Right atrium auricular region (tissue), 2 donors: Measurements from ENCODE around the gene STK35. TPM values are rescaled to one million over a fixed set of nuclear protein-coding genes. Genes with fewer than 3 reads are reported as not detected.

Source experiments
- DNase-seq: peaks from one replicate; pipeline ENCODE4 v3.0.0-alpha.2; 2019; ENCODE audit warnings: low spot score
- H3K27ac ChIP-seq, 2 donors: fragments of 200-600 bp; sonication (generic); 1 replicate in 1 of 2; 2 replicates in 1 of 2; pipeline ENCODE4 v1.5.1; 2016 to 2019
- H3K27me3 ChIP-seq, 2 donors: fragments of 200-600 bp; sonication (generic); one replicate each; pipeline versions ENCODE4 v1.5.1 to v1.6.0; 2017 to 2019
- H3K36me3 ChIP-seq: fragments of 200-600 bp; sonication (generic); one replicate; pipeline ENCODE4 v1.5.1; 2016
- H3K4me1 ChIP-seq, 2 donors: fragments of 200-600 bp; sonication (generic); one replicate each; pipeline versions ENCODE4 v1.5.1 to v1.6.0; 2017 to 2019
- H3K4me3 ChIP-seq, 2 donors: fragments of 200-600 bp; sonication (generic); 1 replicate in 1 of 2; 2 replicates in 1 of 2; pipeline ENCODE4 v1.5.1; 2017 to 2019; ENCODE audit warnings: mild to moderate bottlenecking in 1 of 2, moderate library complexity in 1 of 2
- H3K9me3 ChIP-seq, 2 donors: fragments of 200-600 bp; sonication (generic); one replicate each; pipeline ENCODE4 v1.5.1; 2019
- CTCF ChIP-seq, 2 donors: fragments of 200-600 bp; sonication (generic); IDR thresholded peaks; one replicate each; pipeline ENCODE4 v1.5.1; 2019; ENCODE audit warnings: antibody characterized with exemption in 2 of 2
- total RNA-seq, 2 donors: library from RNA; depleted of rRNA; stranded (reverse); fragments of >200 nt; gene quantifications; one replicate each; pipeline ENCODE4 v1.1.0, GENCODE V29; 2016

The STK35 gene
- total RNA-seq, 2 donors from 2014 or later = 15.0 to 18.8 TPM

GRCh38 chr20:2136275-2136674 is 34.6 kb downstream of the STK35 start:
- H3K27me3 ChIP-seq = no peaks in the 10 kb centered on the region
- H3K27ac ChIP-seq = peak overlapping the region in 1 of 2 donors; percentile 62
- no peak for TF ChIP-seq CTCF (IDR thresholded peaks at IDR 0.05)
- no peak overlapping the region for H3K4me3 ChIP-seq
- peaks cover 0 to 85% of the 10 kb centered on the region in 2 donors for H3K4me1 ChIP-seq
- DNase-seq = no peak
- no peaks in the 10 kb centered on the region for H3K9me3 ChIP-seq
- H3K36me3 ChIP-seq = no peaks in the 10 kb centered on the region

DNA sequence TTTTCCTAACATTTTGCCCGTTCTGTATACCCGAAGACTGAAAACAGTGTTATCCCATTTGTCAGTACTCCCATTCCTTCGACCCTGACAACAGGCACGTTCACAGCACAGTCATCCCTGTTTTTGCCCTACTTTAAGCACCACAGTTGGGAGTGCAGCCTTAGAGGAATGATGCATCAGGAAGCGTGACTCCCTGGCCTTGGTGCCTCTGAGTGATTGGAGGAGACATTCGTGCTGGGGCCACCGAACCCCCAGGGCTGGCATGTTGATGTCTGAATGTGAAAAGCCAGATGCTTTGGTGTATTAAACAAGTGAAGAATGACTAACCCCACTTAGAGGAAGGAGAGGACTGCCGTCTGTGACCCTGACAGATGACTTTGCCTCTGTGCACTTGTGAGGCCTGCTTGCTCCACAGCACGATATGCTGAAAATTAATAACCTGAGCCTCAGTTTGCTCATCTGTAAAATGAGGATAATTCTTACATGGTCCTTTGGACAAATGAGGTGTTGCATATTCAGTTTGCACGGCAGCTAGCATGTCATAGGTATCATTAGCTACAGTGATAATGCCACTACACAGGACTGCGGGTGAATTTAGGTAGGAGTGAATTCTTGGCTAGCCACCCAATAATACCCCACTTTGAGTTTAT is 36.0 kb downstream of the STK35 start:
- Histone ChIP-seq H3K4me3 (no peak overlapping the region), H3K27me3 (no peaks in the 10 kb centered on the region), H3K27ac (peak overlapping the region in 1 of 2 donors; percentile 28), H3K36me3 (no peaks in the 10 kb centered on the region), H3K4me1 (peaks cover 0 to 85% of the 10 kb centered on the region in 2 donors), H3K9me3 (no peaks in the 10 kb centered on the region)
- TF ChIP-seq CTCF (IDR thresholded peaks at IDR 0.05) = no peak
- DNase-seq = no peak

DNA sequence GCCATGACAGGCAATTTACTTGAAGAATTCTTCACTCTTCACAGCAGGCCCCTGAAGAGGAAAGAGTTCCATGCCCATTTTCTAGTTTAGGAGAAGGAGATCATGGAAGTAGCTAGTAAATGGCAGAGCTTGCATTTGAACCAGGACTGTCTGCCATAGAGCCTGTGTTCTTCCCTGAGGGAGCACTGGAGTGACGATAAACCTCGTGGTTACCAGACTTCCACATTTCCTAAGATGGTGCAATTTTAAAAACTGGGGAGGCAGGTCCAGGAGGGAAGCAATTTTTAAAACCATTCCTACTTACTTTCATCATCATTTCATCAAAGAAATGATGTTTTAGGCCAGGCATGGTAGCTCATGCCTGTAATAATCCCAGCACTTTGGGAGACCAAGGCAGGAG is 36.8 kb downstream of the STK35 start:
- no peak for DNase-seq
- H3K9me3 ChIP-seq = no peaks in the 10 kb centered on the region
- peak overlapping the region in 1 of 2 donors; percentile 28 for H3K27ac ChIP-seq
- no peaks in the 10 kb centered on the region for H3K36me3 ChIP-seq
- TF ChIP-seq CTCF (IDR thresholded peaks at IDR 0.05) = no peak
- H3K4me3 ChIP-seq = no peak overlapping the region
- H3K4me1 ChIP-seq = peaks cover 0 to 85% of the 10 kb centered on the region in 2 donors
- no peaks in the 10 kb centered on the region for H3K27me3 ChIP-seq

- Histone ChIP-seq H3K9me3 (no peaks in the 10 kb centered on the region), H3K4me1 (peaks cover 0 to 77% of the 10 kb centered on the region in 2 donors), H3K36me3 (peaks cover under 1% of the 10 kb centered on the region), H3K27me3 (no peaks in the 10 kb centered on the region), H3K4me3 (no peak overlapping the region), H3K27ac (peak overlapping the region; percentile 69 to 83)
- no peak for DNase-seq
- no peak for TF ChIP-seq CTCF (IDR thresholded peaks at IDR 0.05)
These were observed 37.6 kb downstream of the STK35 start for GRCh38 chr20:2139250-2139649.

DNA sequence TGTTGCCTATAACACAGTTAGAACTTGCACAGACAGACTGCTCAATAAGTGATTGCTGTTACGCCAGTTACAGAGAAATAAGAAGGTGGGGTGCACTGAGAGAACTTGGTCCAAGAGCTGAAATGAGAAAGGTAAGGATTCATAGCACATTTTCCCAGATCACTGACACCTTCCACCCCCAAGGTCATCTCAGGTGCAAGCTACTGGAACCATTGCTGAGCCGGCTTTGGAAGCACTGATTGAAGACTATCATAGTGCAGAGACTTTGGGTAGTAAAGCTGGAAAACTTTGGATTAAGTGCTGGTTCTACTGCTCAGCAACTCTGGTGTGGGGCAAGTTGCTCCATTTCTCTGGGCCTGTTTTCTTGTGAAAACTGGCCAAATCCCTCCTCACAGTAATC is 38.1 kb downstream of the STK35 start:
- Histone ChIP-seq H3K36me3 (peaks cover 5% of the 10 kb centered on the region), H3K27me3 (no peaks in the 10 kb centered on the region), H3K27ac (peak overlapping the region; percentile 69 to 83), H3K9me3 (no peaks in the 10 kb centered on the region), H3K4me3 (no peak overlapping the region), H3K4me1 (peaks cover 0 to 72% of the 10 kb centered on the region in 2 donors)
- TF ChIP-seq CTCF (IDR thresholded peaks at IDR 0.05) = no peak
- no peak for DNase-seq

DNA sequence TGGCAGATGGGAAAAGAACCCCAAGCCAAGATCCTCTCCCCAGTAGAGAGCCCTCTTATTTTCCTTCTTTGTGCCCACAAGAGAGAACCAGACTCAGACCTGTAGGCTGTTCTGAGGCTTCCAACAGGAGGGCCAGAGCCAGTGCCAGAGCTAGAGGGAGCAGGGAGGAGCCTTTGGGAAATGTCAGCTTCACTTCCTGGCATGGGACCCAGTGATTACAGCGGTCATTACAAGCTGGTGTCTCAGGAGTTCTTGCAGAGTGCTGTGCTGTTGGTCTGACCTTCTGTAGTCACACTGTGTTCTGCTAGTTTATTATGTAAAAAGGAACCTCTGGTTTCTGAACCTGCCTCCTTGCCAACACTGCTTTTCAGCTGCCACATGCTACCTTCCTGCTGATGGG is 38.9 kb downstream of the STK35 start:
- H3K27me3 ChIP-seq = no peaks in the 10 kb centered on the region
- peak; percentile 89 for DNase-seq
- H3K36me3 ChIP-seq = peaks cover 9% of the 10 kb centered on the region

More for the DNA sequence above, 38.9 kb downstream of the STK35 start:
- no peak overlapping the region for H3K4me3 ChIP-seq
- H3K9me3 ChIP-seq = no peaks in the 10 kb centered on the region
- H3K27ac ChIP-seq = peak overlapping the region; percentile 69 to 83
- H3K4me1 ChIP-seq = peaks cover 0 to 73% of the 10 kb centered on the region in 2 donors
- TF ChIP-seq CTCF (IDR thresholded peaks at IDR 0.05) = no peak
